ENCODE results near the gene TRIM10.

Gene TRIM10, protein sequence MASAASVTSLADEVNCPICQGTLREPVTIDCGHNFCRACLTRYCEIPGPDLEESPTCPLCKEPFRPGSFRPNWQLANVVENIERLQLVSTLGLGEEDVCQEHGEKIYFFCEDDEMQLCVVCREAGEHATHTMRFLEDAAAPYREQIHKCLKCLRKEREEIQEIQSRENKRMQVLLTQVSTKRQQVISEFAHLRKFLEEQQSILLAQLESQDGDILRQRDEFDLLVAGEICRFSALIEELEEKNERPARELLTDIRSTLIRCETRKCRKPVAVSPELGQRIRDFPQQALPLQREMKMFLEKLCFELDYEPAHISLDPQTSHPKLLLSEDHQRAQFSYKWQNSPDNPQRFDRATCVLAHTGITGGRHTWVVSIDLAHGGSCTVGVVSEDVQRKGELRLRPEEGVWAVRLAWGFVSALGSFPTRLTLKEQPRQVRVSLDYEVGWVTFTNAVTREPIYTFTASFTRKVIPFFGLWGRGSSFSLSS

DNA sequence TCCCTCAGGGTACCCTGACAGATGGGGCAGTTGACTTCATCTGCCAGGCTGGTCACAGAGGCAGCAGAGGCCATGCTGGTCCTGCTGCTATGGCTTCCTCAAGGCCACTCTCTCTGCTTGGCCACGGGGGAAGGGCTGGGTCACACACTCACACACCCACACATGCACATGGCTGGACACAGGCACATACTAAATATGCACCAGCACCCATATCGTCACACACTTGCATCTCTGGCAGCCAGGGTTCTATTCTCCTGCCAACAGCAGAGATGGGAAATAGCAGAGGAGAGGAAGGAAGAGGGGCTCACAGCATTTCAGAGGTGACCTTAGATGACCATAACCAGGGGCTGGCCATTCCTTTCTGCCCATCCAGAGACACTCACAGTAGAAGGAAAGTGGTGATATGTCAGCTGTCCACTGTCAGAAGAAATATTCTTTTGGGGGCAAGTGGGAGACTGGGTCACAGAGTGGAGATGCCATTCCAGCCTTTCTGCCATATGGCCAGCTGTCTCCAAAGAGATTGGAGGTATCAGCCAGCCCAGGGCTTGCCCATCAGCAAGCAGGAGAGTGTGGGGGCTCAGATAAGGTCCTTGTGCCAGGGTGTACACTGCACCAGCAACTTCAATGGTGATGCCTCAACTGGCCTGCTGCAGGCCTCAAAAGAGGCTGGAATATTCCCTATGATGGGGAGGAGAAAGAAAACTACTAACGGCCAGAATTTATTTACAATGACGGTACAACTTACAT is at the start of gene TRIM10:
Gene TRIM10 (minus strand): TSS at position 427 of the 747 bp plus-strand sequence. CDS start 353 bp downstream, at position 74.
- H3K4me3 ChIP-seq (ENCODE audit: low read depth, low read length), result no peak within 1 kb of the TSS
- TF ChIP-seq, protein P1, sequence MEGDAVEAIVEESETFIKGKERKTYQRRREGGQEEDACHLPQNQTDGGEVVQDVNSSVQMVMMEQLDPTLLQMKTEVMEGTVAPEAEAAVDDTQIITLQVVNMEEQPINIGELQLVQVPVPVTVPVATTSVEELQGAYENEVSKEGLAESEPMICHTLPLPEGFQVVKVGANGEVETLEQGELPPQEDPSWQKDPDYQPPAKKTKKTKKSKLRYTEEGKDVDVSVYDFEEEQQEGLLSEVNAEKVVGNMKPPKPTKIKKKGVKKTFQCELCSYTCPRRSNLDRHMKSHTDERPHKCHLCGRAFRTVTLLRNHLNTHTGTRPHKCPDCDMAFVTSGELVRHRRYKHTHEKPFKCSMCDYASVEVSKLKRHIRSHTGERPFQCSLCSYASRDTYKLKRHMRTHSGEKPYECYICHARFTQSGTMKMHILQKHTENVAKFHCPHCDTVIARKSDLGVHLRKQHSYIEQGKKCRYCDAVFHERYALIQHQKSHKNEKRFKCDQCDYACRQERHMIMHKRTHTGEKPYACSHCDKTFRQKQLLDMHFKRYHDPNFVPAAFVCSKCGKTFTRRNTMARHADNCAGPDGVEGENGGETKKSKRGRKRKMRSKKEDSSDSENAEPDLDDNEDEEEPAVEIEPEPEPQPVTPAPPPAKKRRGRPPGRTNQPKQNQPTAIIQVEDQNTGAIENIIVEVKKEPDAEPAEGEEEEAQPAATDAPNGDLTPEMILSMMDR (IDR thresholded peaks at IDR 0.05; ENCODE audit: low read depth, low read length), result no peak
- H3K27me3 ChIP-seq (ENCODE audit: insufficient read depth, low read depth, severe bottlenecking), result peaks cover 78% of the 10 kb centered on the region
- H3K36me3 ChIP-seq, result no peaks in the 10 kb centered on the region
- H3K9me3 ChIP-seq (ENCODE audit: severe bottlenecking), result no peaks in the 10 kb centered on the region
- no peak for DNase-seq
- no peak within 1 kb of the TSS for H3K27ac ChIP-seq

DNA sequence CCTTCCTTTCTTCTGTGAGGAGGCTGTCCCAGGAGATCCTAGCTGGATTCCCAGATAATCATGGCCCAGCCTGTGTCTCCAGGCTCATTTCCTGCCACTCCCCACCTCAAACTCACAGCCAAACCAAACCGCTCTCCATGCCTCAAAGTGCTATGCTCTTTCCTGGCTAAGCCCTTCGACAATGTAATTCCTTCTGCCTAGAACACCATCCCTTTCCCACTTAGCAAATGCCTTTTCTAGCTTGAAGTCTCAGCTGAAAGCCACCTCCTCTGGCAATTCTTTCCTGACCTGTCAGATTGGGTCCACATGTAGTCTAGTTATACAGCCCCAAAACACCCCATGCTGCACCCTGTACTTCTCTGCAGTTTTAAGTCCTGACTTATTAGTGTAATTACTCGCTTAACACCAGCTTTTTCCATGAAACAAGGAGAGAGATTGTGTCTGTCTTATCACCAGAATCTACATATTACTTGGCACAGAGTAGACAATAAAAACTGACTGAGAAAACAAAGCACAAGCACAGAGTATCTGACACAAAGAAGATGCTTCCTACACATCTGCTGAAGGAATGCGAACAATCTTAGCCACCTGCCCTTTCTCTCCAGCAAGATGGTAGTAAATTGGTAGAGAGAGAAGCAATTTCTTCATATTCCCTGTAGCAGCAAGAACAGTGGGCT is 46.7 kb upstream of the TRIM10 start:
- Histone ChIP-seq H3K4me3 (ENCODE audit: low read depth, low read length) (no peak overlapping the region), H3K27me3 (ENCODE audit: insufficient read depth, low read depth, severe bottlenecking) (no peaks in the 10 kb centered on the region), H3K9me3 (ENCODE audit: severe bottlenecking) (no peaks in the 10 kb centered on the region), H3K36me3 (peaks cover 35% of the 10 kb centered on the region), H3K27ac (peak overlapping the region; percentile 37; the same call in 1 of the 2 replicates)
- DNase-seq, result no peak
- TF ChIP-seq, protein P1 (IDR thresholded peaks at IDR 0.05; ENCODE audit: low read depth, low read length), result no peak

DNA sequence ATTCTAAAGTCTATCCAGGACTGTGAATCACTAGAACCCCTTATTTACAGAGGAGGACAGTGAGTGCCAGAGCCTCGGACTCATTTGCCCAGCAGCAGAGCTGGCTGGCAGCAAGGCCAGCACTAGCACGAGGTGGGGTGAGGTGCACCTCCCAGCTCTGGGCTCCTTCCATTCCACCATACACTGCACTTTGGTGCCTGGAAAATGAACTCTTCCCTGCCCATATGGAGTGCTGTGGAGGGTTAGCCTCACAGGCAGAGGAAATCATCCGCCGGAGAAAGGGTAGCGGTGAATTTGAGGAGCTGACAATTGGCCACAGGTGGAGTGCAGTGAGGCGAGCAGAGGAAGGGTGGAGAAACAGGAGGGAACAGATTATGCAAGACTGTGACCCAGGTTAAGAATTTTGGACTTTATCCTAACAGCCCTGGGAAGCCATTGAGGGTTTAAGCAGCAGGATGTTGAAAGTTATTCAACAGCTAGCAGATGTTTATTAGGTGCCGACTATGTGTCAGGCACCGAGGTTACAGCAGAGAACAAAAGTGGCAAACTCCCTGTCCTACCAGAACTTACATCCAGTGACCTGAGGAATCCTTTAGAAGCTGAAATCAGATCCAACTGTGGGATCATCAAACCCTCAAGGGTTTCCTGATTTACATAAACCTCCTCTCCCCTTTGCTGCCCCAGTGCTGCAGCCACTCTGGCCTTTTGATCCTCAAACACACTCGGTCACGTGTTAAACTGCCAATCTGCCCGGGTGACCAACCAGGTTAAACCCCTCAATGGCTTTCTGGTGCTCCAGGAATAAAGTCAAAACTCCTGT is 46.0 kb upstream of the TRIM10 start:
- Histone ChIP-seq H3K36me3 (peaks cover 35% of the 10 kb centered on the region), H3K9me3 (ENCODE audit: severe bottlenecking) (no peaks in the 10 kb centered on the region), H3K27me3 (ENCODE audit: insufficient read depth, low read depth, severe bottlenecking) (no peaks in the 10 kb centered on the region), H3K27ac (peak overlapping the region; percentile 37; the same call in 1 of the 2 replicates), H3K4me3 (ENCODE audit: low read depth, low read length) (no peak overlapping the region)
- TF ChIP-seq, protein P1 (IDR thresholded peaks at IDR 0.05; ENCODE audit: low read depth, low read length), result no peak
- peak; percentile 48 for DNase-seq

DNA sequence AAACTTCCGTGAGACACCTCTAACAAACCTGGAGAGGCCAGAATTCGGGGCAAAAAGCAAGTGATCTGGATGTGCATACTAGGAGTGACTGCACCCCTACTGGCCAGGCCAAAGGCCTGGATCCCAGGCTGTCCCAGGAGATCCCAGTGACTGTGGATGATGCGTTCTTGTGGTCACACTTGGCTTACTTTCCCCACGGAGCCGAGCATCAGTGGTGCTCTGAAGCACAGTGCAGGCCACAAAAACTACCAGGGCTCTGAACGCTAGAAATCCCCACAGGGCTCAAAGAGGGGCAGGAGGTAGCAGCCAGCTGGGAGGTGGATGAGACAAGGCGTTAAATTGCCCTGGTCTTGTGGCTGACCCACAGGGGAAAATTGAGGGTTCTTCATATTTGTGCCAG is 45.1 kb upstream of the TRIM10 start:
- TF ChIP-seq, protein P1 (IDR thresholded peaks at IDR 0.05; ENCODE audit: low read depth, low read length), result 0 out of 2 replicates have a peak, but pooled peaks have one; percentile 12
- peaks cover 41% of the 10 kb centered on the region for H3K36me3 ChIP-seq
- no peaks in the 10 kb centered on the region for H3K9me3 ChIP-seq (ENCODE audit: severe bottlenecking)
- no peaks in the 10 kb centered on the region for H3K27me3 ChIP-seq (ENCODE audit: insufficient read depth, low read depth, severe bottlenecking)
- H3K27ac ChIP-seq, result no peak overlapping the region
- H3K4me3 ChIP-seq (ENCODE audit: low read depth, low read length), result no peak overlapping the region
- no peak for DNase-seq

DNA sequence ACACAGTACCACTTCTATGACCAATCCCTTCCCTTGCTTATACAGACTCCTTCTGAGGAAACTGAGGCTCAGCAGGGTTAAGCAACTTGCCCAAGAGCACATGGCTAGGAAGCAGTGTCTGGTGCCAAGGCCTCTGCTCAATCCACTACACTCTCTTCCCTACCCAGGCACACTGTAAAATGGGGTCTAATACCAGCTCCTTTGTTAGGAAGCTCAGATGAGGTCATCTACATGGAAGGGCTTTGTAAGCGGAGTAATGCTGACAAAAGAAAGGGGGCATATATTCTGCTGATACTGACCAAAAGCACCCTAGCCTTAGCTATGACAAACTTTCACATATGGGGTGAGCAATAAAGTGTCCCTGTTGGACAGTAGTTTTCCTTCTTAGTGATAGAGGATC is 43.1 kb upstream of the TRIM10 start:
- H3K36me3 ChIP-seq, result peaks cover 50% of the 10 kb centered on the region
- H3K4me3 ChIP-seq (ENCODE audit: low read depth, low read length), result no peak overlapping the region
- no peaks in the 10 kb centered on the region for H3K27me3 ChIP-seq (ENCODE audit: insufficient read depth, low read depth, severe bottlenecking)
- no peak overlapping the region for H3K27ac ChIP-seq
- no peaks in the 10 kb centered on the region for H3K9me3 ChIP-seq (ENCODE audit: severe bottlenecking)
- TF ChIP-seq, protein P1 (IDR thresholded peaks at IDR 0.05; ENCODE audit: low read depth, low read length), result no peak
- no peak for DNase-seq

Data from WERI-Rb-1 (cell line).